Measurements from ENCODE around the gene CCDC170.

Gene CCDC170

GRCh38 chr6:151553416-151554165 lies 59.8 kb downstream of the CCDC170 start:
- TF ChIP-seq FOXP2 (optimal IDR thresholded peaks at IDR 0.05; ENCODE audit: control extremely low read depth, extremely low read length, insufficient read depth), result no peak
- no peak for TF ChIP-seq EZH2 (IDR thresholded peaks at IDR 0.05)
- no peak for TF ChIP-seq POLR2AphosphoS5 (IDR thresholded peaks at IDR 0.05; ENCODE audit: borderline replicate concordance, low read depth, low read length)
- Histone ChIP-seq H3K27ac (peak overlapping the region; percentile 64), H3K9ac (ENCODE audit: insufficient read length) (no peak overlapping the region), H3K9me3 (ENCODE audit: low read depth, low read length) (no peaks in the 10 kb centered on the region; the same call in 1 of the 2 replicates), H3K36me3 (ENCODE audit: insufficient read depth, low read length) (no peaks in the 10 kb centered on the region), H3K4me3 (no peak overlapping the region)
- DNase-seq (ENCODE audit: low read depth, low spot score), result peak; percentile 44

DNA sequence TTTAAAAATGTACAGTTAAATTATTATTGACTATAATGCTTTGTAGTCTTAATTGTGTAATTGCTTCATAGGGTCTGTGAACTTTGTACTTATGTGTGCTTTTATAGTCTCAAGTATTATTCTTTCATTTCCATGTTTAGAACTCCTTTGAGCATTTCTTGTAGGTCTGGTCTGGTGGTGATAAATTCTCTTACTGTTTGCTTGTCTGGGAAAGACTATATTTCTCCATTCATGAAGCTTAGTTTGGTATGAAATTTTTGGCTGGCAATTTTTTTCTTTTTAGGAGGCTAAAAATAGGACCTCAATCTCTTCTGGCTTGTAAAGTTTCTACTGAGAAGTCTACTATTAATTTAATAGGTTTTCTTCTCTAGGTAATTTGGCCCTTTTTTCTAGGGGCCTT lies 67.4 kb downstream of the CCDC170 start:
- Histone ChIP-seq H3K9me3 (ENCODE audit: low read depth, low read length) (peaks cover 6% of the 10 kb centered on the region; the same call in 1 of the 2 replicates), H3K9ac (ENCODE audit: insufficient read length) (no peak overlapping the region), H3K4me3 (no peak overlapping the region), H3K36me3 (ENCODE audit: insufficient read depth, low read length) (no peaks in the 10 kb centered on the region), H3K27ac (no peak overlapping the region)
- DNase-seq (ENCODE audit: low read depth, low spot score), result no peak
- TF ChIP-seq POLR2AphosphoS5 (IDR thresholded peaks at IDR 0.05; ENCODE audit: borderline replicate concordance, low read depth, low read length), result no peak
- no peak for TF ChIP-seq EZH2 (IDR thresholded peaks at IDR 0.05)
- TF ChIP-seq FOXP2 (optimal IDR thresholded peaks at IDR 0.05; ENCODE audit: control extremely low read depth, extremely low read length, insufficient read depth), result no peak

GRCh38 chr6:151564654-151565053 lies 70.8 kb downstream of the CCDC170 start:
- H3K36me3 ChIP-seq (ENCODE audit: insufficient read depth, low read length), result no peaks in the 10 kb centered on the region
- H3K9me3 ChIP-seq (ENCODE audit: low read depth, low read length), result peaks cover 6% of the 10 kb centered on the region; the same call in 1 of the 2 replicates
- H3K27ac ChIP-seq, result no peak overlapping the region
- TF ChIP-seq FOXP2 (optimal IDR thresholded peaks at IDR 0.05; ENCODE audit: control extremely low read depth, extremely low read length, insufficient read depth) (no peak), EZH2 (IDR thresholded peaks at IDR 0.05) (no peak), POLR2AphosphoS5 (IDR thresholded peaks at IDR 0.05; ENCODE audit: borderline replicate concordance, low read depth, low read length) (no peak)
- DNase-seq (ENCODE audit: low read depth, low spot score), result no peak
- H3K9ac ChIP-seq (ENCODE audit: insufficient read length), result no peak overlapping the region
- no peak overlapping the region for H3K4me3 ChIP-seq

DNA sequence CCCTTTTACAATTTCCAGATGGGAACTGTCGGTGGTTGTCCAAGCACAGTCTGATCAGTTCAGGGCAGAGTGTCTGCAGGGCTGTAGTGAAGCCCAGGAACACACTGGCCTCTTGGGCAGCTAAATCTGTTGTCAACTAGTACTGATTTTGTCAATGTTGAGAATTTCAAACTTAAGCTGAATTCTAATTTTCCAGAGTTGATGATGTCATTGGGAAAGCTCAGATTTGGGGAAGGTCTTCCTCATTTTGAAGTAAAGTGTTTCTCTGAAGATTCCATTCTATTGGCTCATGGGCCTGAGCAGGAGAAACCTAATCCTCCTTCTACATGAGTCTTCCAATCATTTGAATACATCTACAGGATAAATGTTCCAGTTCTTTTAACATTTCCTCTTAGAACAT lies 72.1 kb downstream of the CCDC170 start:
- no peak for DNase-seq (ENCODE audit: low read depth, low spot score)
- H3K9ac ChIP-seq (ENCODE audit: insufficient read length), result no peak overlapping the region

GRCh38 chr6:151566557-151566956 lies 72.7 kb downstream of the CCDC170 start:
- no peaks in the 10 kb centered on the region for H3K9me3 ChIP-seq (ENCODE audit: low read depth, low read length)
- no peak overlapping the region for H3K4me3 ChIP-seq
- H3K9ac ChIP-seq (ENCODE audit: insufficient read length), result no peak overlapping the region
- no peaks in the 10 kb centered on the region for H3K36me3 ChIP-seq (ENCODE audit: insufficient read depth, low read length)
- DNase-seq (ENCODE audit: low read depth, low spot score), result no peak
- H3K27ac ChIP-seq, result no peak overlapping the region
- TF ChIP-seq POLR2AphosphoS5 (IDR thresholded peaks at IDR 0.05; ENCODE audit: borderline replicate concordance, low read depth, low read length) (no peak), EZH2 (IDR thresholded peaks at IDR 0.05) (no peak), FOXP2 (optimal IDR thresholded peaks at IDR 0.05; ENCODE audit: control extremely low read depth, extremely low read length, insufficient read depth) (no peak)

More for the DNA sequence above, 72.1 kb downstream of the CCDC170 start:
- Histone ChIP-seq H3K4me3 (no peak overlapping the region), H3K27ac (no peak overlapping the region), H3K36me3 (ENCODE audit: insufficient read depth, low read length) (no peaks in the 10 kb centered on the region), H3K9me3 (ENCODE audit: low read depth, low read length) (0 out of 2 replicates have a peak, but pooled peaks cover 2% of the 10 kb centered on the region)
- TF ChIP-seq POLR2AphosphoS5 (IDR thresholded peaks at IDR 0.05; ENCODE audit: borderline replicate concordance, low read depth, low read length) (no peak), FOXP2 (optimal IDR thresholded peaks at IDR 0.05; ENCODE audit: control extremely low read depth, extremely low read length, insufficient read depth) (no peak), EZH2 (IDR thresholded peaks at IDR 0.05) (no peak)

DNA sequence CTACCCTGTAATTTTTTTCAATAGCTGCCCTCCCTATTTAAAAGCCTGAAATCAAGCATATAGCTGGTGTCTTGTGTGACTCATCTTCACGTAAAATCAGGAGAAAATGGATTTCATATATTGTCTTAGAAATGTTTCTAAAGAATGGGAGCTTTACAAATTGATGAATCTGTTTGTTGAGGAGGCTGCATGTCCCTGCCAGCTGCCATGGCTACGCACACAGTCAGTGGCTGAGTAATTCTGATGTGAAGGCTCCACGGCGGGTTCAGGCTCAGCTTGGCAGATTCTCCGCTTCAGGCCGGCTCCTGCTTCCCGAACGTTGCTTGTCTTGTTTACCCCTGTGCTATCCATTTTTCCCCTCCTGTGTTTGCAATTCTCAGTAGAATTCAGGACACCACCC lies 82.8 kb downstream of the CCDC170 start:
- no peaks in the 10 kb centered on the region for H3K9me3 ChIP-seq (ENCODE audit: low read depth, low read length)
- no peak for TF ChIP-seq FOXP2 (optimal IDR thresholded peaks at IDR 0.05; ENCODE audit: control extremely low read depth, extremely low read length, insufficient read depth)
- TF ChIP-seq POLR2AphosphoS5 (IDR thresholded peaks at IDR 0.05; ENCODE audit: borderline replicate concordance, low read depth, low read length), result no peak
- no peak for TF ChIP-seq EZH2 (IDR thresholded peaks at IDR 0.05)
- H3K4me3 ChIP-seq, result no peak overlapping the region
- H3K27ac ChIP-seq, result no peak overlapping the region
- no peak for DNase-seq (ENCODE audit: low read depth, low spot score)
- no peak overlapping the region for H3K9ac ChIP-seq (ENCODE audit: insufficient read length)
- H3K36me3 ChIP-seq (ENCODE audit: insufficient read depth, low read length), result no peaks in the 10 kb centered on the region

- TF ChIP-seq POLR2AphosphoS5 (IDR thresholded peaks at IDR 0.05; ENCODE audit: borderline replicate concordance, low read depth, low read length) (no peak), EZH2 (IDR thresholded peaks at IDR 0.05) (no peak), FOXP2 (optimal IDR thresholded peaks at IDR 0.05; ENCODE audit: control extremely low read depth, extremely low read length, insufficient read depth) (no peak)
Measured at GRCh38 chr6:151577257-151577656, 83.4 kb downstream of the CCDC170 start.

GRCh38 chr6:151585741-151586140 lies 91.9 kb downstream of the CCDC170 start:
- H3K27ac ChIP-seq, result no peak overlapping the region
- TF ChIP-seq FOXP2 (optimal IDR thresholded peaks at IDR 0.05; ENCODE audit: control extremely low read depth, extremely low read length, insufficient read depth) (no peak), EZH2 (IDR thresholded peaks at IDR 0.05) (no peak), POLR2AphosphoS5 (IDR thresholded peaks at IDR 0.05; ENCODE audit: borderline replicate concordance, low read depth, low read length) (no peak)
- no peak for DNase-seq (ENCODE audit: low read depth, low spot score)
- H3K9ac ChIP-seq (ENCODE audit: insufficient read length), result no peak overlapping the region
- H3K4me3 ChIP-seq, result no peak overlapping the region
- H3K9me3 ChIP-seq (ENCODE audit: low read depth, low read length), result no peaks in the 10 kb centered on the region
- no peaks in the 10 kb centered on the region for H3K36me3 ChIP-seq (ENCODE audit: insufficient read depth, low read length)

More at GRCh38 chr6:151577257-151577656, 83.4 kb downstream of the CCDC170 start:
- Histone ChIP-seq H3K4me3 (no peak overlapping the region), H3K9ac (ENCODE audit: insufficient read length) (no peak overlapping the region), H3K36me3 (ENCODE audit: insufficient read depth, low read length) (no peaks in the 10 kb centered on the region), H3K9me3 (ENCODE audit: low read depth, low read length) (no peaks in the 10 kb centered on the region), H3K27ac (no peak overlapping the region)
- DNase-seq (ENCODE audit: low read depth, low spot score), result no peak
